Ectodermal cell (in vitro differentiated cells): ENCODE results near the gene VSNL1.

Experiments
- H3K27ac ChIP-seq: 2 replicates; pipeline ENCODE4 v1.7.0; 2013; ENCODE audit warnings: mild to moderate bottlenecking, low read depth, low read length; ENCODE audit not compliant: insufficient read depth, poor library complexity, severe bottlenecking
- H3K27me3 ChIP-seq: 2 replicates; pipeline ENCODE4 v1.7.0; 2013; ENCODE audit warnings: mild to moderate bottlenecking, low read length; ENCODE audit not compliant: insufficient read depth, control insufficient read depth, poor library complexity, severe bottlenecking
- H3K36me3 ChIP-seq: one replicate; pipeline ENCODE4 v1.7.0; 2013; ENCODE audit warnings: low read length; ENCODE audit not compliant: control insufficient read depth, insufficient read depth
- H3K4me1 ChIP-seq: one replicate; pipeline ENCODE4 v1.7.0; 2013; ENCODE audit warnings: low read length; ENCODE audit not compliant: control insufficient read depth, insufficient read depth
- H3K4me3 ChIP-seq: 2 replicates; pipeline ENCODE4 v1.7.0; 2013; ENCODE audit warnings: low read depth, low read length, control low read depth; ENCODE audit not compliant: insufficient read depth
- H3K9me3 ChIP-seq: 2 replicates; pipeline ENCODE4 v1.7.0; 2013; ENCODE audit warnings: mild to moderate bottlenecking, low read length, moderate library complexity; ENCODE audit not compliant: control insufficient read depth
- WGBS, 2 experiments: methylation state at CpG; one replicate each; pipeline ENCODE4 v1.1.7; 2013; ENCODE audit warnings: missing lambda C conversion rate in 2 of 2; 5-methylcytosine and 5-hydroxymethylcytosine counted together

Gene VSNL1

DNA sequence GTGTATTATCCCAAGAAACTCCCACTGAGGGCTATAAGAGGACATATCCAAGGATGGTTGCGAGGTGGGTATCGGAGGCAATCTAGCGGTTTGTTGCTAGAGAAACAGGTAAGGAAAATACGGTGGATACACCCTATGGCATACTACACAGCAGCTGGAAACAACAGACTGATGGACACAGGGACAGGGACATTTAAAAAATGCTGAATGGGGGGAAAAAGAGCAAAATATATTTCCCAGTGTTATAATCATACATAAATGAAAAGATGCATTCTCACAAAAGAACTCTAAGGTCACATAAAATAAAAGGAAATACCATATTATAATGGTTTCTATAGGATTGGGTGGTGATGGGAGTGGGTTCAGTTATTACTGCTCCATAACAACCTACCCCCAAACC lies 117.3 kb downstream of the VSNL1 start:
- Histone ChIP-seq H3K27me3 (no peaks in the 10 kb centered on the region), H3K4me1 (no peaks in the 10 kb centered on the region), H3K36me3 (no peaks in the 10 kb centered on the region), H3K9me3 (no peaks in the 10 kb centered on the region), H3K4me3 (no peak overlapping the region), H3K27ac (no peak overlapping the region)
- 91 to 95% methylated on average over 4 of the region's 4 CpGs for WGBS, 2 experiments

DNA sequence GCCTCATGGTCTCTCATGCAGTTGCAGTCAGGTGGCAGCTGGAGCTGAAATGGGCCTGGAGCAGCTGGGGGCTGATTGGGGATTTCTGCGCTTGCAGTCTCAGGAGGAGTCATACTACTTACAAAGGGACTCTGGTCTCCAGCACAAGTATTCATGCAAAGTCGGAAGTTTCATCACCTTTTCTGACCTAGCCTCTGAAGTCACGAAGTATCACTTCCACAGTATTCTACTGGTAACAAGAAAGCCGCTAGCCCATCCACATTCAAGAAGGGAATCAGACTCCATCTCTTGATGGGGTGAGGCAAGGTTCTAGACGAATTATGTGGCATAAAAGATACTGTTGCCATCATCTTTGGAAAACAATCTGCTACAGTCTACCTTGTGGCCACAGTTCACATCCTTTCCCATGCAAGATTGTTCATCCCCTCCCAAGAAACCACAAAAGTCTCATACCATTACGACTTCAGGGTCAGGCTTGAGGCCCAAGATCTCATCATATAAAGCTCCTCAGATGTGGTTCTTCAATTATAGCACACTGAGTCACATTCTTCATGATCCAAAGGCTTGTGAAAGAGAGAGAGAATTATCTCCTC lies 117.9 kb downstream of the VSNL1 start:
- WGBS, 2 experiments, result 86 to 89% methylated on average over 6 of the region's 6 CpGs
- no peaks in the 10 kb centered on the region for H3K27me3 ChIP-seq
- no peak overlapping the region for H3K4me3 ChIP-seq
- no peaks in the 10 kb centered on the region for H3K9me3 ChIP-seq
- no peak overlapping the region for H3K27ac ChIP-seq
- H3K4me1 ChIP-seq, result no peaks in the 10 kb centered on the region
- no peaks in the 10 kb centered on the region for H3K36me3 ChIP-seq

DNA sequence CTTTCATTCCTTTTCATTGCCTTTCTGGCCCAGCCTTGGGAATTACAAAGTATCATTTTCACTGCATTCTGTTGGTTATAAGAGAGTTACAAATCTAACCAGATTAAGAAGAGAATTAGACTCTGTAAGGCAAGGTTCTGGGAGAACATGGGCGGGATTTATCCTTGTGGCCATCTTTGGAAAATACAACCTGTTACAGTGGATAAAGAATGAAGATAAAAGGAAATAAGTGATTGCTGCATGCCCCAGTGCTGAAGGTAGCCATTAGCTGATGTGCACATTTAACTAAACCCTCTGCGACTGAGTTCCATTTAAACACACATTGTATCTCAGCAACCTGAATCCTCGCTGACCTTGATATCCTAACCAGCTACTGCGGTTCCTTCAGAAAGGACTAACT lies 119.7 kb downstream of the VSNL1 start:
- 94 to 98% methylated on average over 3 of the region's 4 CpGs for whole genome bisulfite sequencing, 2 experiments
- no peak overlapping the region for H3K4me3 ChIP-seq
- peaks cover 3% of the 10 kb centered on the region for H3K36me3 ChIP-seq
- H3K4me1 ChIP-seq, result no peaks in the 10 kb centered on the region
- H3K9me3 ChIP-seq, result no peaks in the 10 kb centered on the region
- H3K27me3 ChIP-seq, result no peaks in the 10 kb centered on the region
- H3K27ac ChIP-seq, result no peak overlapping the region

DNA sequence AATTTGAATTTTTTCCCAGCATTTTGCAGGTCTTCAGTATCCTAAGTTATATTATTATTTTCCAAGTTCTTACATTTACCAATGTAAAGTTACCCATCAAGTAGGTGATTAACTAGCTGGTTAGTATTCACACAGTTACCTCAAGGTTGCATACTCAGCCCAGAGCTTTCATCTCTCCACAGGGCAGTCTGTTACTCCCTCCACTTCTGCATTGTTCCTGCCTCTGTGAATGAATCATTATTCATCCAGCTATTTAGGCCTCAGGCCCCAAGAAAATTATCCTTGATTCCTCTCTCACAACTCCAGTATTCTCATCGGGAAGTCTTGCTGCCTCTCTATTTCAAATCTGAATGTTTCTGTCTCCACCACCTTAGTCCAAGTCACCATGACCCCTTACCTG lies 121.0 kb downstream of the VSNL1 start:
- Histone ChIP-seq H3K4me1 (no peaks in the 10 kb centered on the region), H3K27me3 (no peaks in the 10 kb centered on the region), H3K4me3 (no peak overlapping the region), H3K27ac (no peak overlapping the region), H3K36me3 (peaks cover 3% of the 10 kb centered on the region), H3K9me3 (no peaks in the 10 kb centered on the region)
- WGBS, 2 experiments, result 91 to 92% methylated on average over 1 of the region's 1 CpG

DNA sequence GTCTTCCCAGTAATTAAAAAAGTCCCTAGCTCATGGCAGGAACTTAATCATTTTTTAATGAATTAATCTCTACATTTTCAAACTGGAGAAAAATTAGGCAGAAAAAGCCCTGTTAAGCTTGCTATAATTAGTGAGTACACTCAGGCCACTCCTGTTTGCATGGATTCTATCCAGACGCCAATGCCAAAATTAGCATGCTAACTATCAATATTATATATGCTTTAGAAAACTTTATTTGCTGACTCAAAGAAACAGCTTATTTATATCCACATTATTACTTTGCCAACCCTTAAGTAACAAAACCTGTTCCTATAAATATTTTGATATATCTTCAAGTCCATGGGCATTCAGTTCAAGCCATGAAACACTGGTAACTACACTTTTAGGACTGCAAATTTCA lies 122.2 kb downstream of the VSNL1 start:
- WGBS, 2 experiments, result 100% methylated on average over 1 of the region's 1 CpG; no CpG with 5 or more reads in 1 of the 2 experiments
- no peaks in the 10 kb centered on the region for H3K27me3 ChIP-seq
- H3K4me3 ChIP-seq, result no peak overlapping the region

DNA sequence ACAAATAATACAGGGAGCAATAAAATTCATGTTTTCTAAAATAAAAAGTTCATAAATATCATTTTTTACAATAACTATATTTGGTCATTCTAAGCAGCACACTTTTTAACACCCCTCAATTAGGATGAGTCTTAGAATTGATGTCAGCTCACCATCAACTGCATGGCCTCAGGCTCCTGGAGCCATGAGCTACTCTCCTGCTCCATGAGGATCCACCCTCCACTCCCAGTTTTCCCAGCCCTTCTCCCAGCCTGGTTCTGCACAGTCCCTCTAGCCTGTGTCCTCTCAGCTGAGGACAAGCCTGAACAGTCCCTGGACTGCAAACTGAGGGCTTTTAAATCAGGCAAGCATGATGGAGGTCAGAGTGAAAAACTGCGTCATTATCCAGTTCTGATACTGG lies 124.0 kb downstream of the VSNL1 start:
- Histone ChIP-seq H3K27ac (no peak overlapping the region), H3K27me3 (no peaks in the 10 kb centered on the region), H3K9me3 (no peaks in the 10 kb centered on the region), H3K4me3 (no peak overlapping the region), H3K36me3 (peaks cover 3% of the 10 kb centered on the region), H3K4me1 (no peaks in the 10 kb centered on the region)
- WGBS, 2 experiments, result 90 to 96% methylated on average over 1 of the region's 1 CpG

More for the DNA sequence above, 122.2 kb downstream of the VSNL1 start:
- H3K9me3 ChIP-seq, result no peaks in the 10 kb centered on the region
- H3K4me1 ChIP-seq, result no peaks in the 10 kb centered on the region
- H3K27ac ChIP-seq, result no peak overlapping the region
- peaks cover 3% of the 10 kb centered on the region for H3K36me3 ChIP-seq

DNA sequence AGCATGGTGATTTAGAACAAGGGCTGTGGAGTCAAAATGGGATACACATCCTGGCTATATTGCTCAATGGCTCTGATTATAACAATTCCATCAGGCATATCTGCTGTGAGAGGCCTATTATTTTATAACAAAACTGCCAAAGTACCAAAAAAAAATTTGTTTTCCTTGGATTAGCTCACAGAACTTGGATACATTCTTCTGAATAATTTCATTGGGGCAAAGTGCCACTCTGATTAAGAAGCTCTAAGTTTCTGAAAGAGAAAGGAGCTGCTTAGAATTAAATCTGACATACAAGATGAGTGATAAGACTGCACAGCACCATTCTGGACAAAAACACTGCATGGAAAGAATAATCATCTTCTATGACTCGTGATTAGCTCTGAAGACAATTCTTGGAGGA lies 127.4 kb downstream of the VSNL1 start:
- Histone ChIP-seq H3K4me1 (no peaks in the 10 kb centered on the region), H3K4me3 (no peak overlapping the region), H3K27me3 (no peaks in the 10 kb centered on the region), H3K27ac (no peak overlapping the region), H3K9me3 (no peaks in the 10 kb centered on the region), H3K36me3 (peaks cover 10% of the 10 kb centered on the region)
- WGBS, 2 experiments, result 98 to 100% methylated on average over 1 of the region's 1 CpG

DNA sequence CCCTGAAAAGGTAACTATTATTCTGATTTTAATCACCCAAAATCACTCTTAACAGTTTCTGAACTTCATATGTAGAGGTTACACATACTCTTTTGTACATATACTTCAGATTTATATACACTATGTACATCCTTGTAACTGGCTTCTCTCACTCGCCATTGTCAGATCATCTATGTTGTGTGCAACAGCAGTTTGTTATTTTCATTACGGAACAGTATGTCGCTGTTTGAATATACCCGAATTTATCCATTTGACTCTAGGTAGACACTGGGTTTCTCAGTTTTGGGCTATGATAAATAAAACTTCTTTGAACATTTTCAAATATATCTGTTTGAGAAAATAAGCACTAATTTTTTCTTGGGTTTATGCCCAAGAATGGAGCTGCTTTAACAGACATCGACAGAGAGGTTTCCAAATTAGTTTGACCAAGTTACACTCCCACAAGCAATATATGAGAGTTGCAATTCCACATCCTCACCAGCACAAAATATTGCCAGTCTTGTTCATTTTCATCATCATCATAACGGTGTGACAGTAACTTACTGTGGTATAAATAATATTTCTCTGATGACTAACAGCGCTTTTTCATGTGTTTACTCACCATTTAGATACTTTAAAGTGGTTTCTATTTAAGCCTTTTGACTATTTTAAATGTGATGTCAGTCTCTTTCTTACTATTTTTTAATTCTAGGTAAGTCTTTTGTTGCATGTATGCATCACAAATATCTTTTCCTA lies 132.3 kb downstream of the VSNL1 start:
- Histone ChIP-seq H3K27me3 (no peaks in the 10 kb centered on the region), H3K27ac (no peak overlapping the region), H3K4me1 (no peaks in the 10 kb centered on the region), H3K36me3 (peaks cover 12% of the 10 kb centered on the region), H3K9me3 (no peaks in the 10 kb centered on the region), H3K4me3 (no peak overlapping the region)
- WGBS, 2 experiments, result 89 to 93% methylated on average over 5 to 7 of the region's 7 CpGs

DNA sequence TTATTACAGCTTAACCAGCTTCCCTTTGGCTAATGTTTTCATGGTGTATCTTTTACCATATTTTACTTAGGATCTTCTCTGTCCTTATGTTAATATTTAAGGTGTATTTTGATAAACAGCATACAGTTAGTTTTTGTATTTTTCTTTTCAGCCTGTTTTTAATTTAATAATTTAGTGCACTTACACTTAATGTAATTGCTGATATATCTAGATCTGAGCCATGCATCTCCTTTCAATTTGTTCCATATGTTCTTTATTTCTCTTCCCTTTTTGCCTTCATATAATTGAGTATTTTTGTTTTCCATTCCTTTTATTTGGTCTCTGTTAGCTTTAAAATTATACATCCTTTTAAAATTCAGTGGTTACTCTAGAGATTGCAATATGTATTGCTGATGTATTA lies 134.3 kb downstream of the VSNL1 start:
- Histone ChIP-seq H3K36me3 (peaks cover 9% of the 10 kb centered on the region), H3K27ac (no peak overlapping the region), H3K27me3 (no peaks in the 10 kb centered on the region), H3K9me3 (no peaks in the 10 kb centered on the region), H3K4me1 (no peaks in the 10 kb centered on the region), H3K4me3 (no peak overlapping the region)

DNA sequence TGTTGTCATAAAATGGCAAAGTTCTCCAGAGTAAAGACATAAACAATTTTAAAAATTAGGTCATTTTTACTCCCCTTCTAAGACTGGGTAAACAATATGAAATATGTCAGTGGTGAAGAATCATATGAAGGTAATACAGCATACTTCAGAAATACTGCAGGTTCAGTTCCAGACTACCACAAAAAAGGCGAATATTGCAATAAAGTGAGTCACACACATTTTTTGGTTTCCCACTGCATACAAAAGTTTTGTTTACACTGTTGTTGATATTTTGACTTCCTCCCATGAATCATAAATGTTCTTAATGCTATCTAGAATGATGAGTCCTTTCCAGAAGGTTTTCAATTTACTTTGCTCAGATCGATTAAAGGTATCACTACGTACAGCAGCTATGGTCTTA lies 139.6 kb downstream of the VSNL1 start:
- Histone ChIP-seq H3K4me1 (no peaks in the 10 kb centered on the region), H3K36me3 (peaks cover 18% of the 10 kb centered on the region), H3K27ac (no peak overlapping the region), H3K27me3 (no peaks in the 10 kb centered on the region), H3K4me3 (no peak overlapping the region), H3K9me3 (no peaks in the 10 kb centered on the region)
- 90 to 97% methylated on average over 2 to 3 of the region's 3 CpGs for WGBS, 2 experiments
